Measurements from ENCODE around the gene PVALB. TPM values are rescaled to one million over a fixed set of nuclear protein-coding genes. Genes with fewer than 3 reads are reported as not detected.

Gene PVALB
- total RNA-seq, 4 donors from 2014 or later, result not detected

DNA sequence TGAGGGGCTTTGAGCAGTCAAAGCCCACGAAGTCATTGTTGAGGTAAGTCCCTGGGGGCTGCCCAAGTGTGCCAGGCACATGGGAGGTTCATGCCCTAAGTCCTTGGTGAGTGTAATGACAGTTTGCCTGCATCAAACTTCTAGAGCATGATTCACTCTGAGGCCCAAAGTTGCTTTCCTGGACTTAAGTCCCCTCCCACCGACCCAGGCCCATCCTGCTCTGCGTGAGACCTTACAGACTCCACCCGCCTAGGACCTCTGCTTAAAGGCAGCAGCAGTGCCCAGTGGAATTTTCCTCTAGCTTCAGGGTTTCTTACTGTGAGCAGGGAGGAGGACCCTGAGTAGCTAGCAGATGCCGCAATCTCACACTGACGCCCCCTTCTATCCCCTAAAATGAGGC is 5.7 kb upstream of the PVALB start:
- H3K27me3 ChIP-seq, result peaks cover 0 to 58% (median 11%) of the 10 kb centered on the region in 4 donors
- 79 to 84% methylated on average over 4 to 5 of the region's 6 CpGs for WGBS, 2 donors
- H3K27ac ChIP-seq, result no peak overlapping the region
- DNase-seq, result no peak
- no peaks in the 10 kb centered on the region for H3K9me3 ChIP-seq
- no peak overlapping the region for H3K4me3 ChIP-seq
- TF ChIP-seq, protein P1, sequence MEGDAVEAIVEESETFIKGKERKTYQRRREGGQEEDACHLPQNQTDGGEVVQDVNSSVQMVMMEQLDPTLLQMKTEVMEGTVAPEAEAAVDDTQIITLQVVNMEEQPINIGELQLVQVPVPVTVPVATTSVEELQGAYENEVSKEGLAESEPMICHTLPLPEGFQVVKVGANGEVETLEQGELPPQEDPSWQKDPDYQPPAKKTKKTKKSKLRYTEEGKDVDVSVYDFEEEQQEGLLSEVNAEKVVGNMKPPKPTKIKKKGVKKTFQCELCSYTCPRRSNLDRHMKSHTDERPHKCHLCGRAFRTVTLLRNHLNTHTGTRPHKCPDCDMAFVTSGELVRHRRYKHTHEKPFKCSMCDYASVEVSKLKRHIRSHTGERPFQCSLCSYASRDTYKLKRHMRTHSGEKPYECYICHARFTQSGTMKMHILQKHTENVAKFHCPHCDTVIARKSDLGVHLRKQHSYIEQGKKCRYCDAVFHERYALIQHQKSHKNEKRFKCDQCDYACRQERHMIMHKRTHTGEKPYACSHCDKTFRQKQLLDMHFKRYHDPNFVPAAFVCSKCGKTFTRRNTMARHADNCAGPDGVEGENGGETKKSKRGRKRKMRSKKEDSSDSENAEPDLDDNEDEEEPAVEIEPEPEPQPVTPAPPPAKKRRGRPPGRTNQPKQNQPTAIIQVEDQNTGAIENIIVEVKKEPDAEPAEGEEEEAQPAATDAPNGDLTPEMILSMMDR (IDR thresholded peaks at IDR 0.05), result no peak
- no peak for TF ChIP-seq POLR2A (IDR thresholded peaks at IDR 0.05)
- no peaks in the 10 kb centered on the region for H3K36me3 ChIP-seq
- H3K4me1 ChIP-seq, result no peaks in the 10 kb centered on the region
- intact Hi-C loops (cut with DNase I), result no loop called here

- peaks cover 10 to 90% (median 27%) of the 10 kb centered on the region in 4 donors for H3K27me3 ChIP-seq
- no peak overlapping the region for H3K27ac ChIP-seq
- 25% methylated on average over 2 of the region's 9 CpGs; no CpG with 5 or more reads in 1 of the 2 donors for WGBS, 2 donors
- TF ChIP-seq, protein P1 (IDR thresholded peaks at IDR 0.05), result no peak
- no peak for TF ChIP-seq POLR2A (IDR thresholded peaks at IDR 0.05)
- intact Hi-C loops (cut with DNase I), result no loop called here
- H3K9me3 ChIP-seq, result no peaks in the 10 kb centered on the region
- H3K4me3 ChIP-seq, result no peak overlapping the region
- no peaks in the 10 kb centered on the region for H3K36me3 ChIP-seq
- H3K4me1 ChIP-seq, result peaks cover 5 to 15% (median 6%) of the 10 kb centered on the region in 3 donors
- DNase-seq, result no peak
Observed at GRCh38 chr22:36819112-36819511, 2.3 kb upstream of the PVALB start.

DNA sequence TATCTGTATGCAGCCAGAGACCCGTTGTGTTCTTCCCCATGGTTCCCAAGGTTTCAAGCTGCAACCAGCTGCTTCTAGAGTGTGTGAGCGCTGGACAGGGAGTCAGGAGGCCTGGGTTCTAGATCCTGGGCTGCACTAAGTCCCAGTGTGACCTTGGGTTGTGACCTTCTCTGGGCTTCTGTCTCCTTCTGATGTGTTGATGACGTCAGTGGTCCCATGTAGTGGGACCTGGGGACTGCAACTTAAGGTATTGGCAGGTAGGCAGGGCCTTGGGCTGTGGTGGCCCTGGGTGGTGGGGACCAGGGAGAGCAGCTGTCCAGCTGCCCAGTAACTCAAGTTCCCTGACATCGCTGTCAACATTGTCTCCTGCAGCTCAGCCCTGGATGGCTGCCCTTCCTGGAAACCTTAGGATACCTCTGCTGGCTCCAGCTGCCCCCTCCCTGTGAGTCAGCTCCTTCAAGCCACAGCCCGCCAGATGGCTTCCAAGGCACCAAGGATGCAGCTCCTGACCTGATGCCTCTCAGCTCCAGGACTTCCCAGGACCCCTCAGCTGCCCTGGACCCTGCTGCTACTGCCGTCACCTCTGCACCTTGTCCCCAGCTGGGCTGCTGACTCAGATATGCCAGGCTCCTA is 1.3 kb upstream of the PVALB start:
- H3K9me3 ChIP-seq, result no peaks in the 10 kb centered on the region
- peaks cover 10 to 90% (median 27%) of the 10 kb centered on the region in 4 donors for H3K27me3 ChIP-seq
- intact Hi-C loops (cut with DNase I), result no loop called here
- H3K27ac ChIP-seq, result no peak overlapping the region
- 65 to 75% methylated on average over 2 to 3 of the region's 6 CpGs for WGBS, 2 donors
- DNase-seq, result no peak
- TF ChIP-seq, protein P1 (IDR thresholded peaks at IDR 0.05), result no peak
- no peak for TF ChIP-seq POLR2A (IDR thresholded peaks at IDR 0.05)
- H3K4me1 ChIP-seq, result peaks cover 5 to 15% (median 6%) of the 10 kb centered on the region in 3 donors
- H3K36me3 ChIP-seq, result no peaks in the 10 kb centered on the region
- no peak overlapping the region for H3K4me3 ChIP-seq

GRCh38 chr22:36817525-36817848 is 652 bp upstream of the PVALB start:
- TF ChIP-seq, protein P1 (IDR thresholded peaks at IDR 0.05), result no peak
- TF ChIP-seq POLR2A (IDR thresholded peaks at IDR 0.05), result no peak
- H3K27ac ChIP-seq, result no peak overlapping the region
- no peak for DNase-seq
- intact Hi-C loops (cut with DNase I), result no loop called here
- peaks cover 5 to 15% (median 6%) of the 10 kb centered on the region in 3 donors for H3K4me1 ChIP-seq
- 39 to 60% methylated on average over 5 of the region's 5 CpGs for WGBS, 2 donors
- H3K36me3 ChIP-seq, result no peaks in the 10 kb centered on the region
- no peak overlapping the region for H3K4me3 ChIP-seq
- peaks cover 10 to 90% (median 27%) of the 10 kb centered on the region in 4 donors for H3K27me3 ChIP-seq
- H3K9me3 ChIP-seq, result no peaks in the 10 kb centered on the region

GRCh38 chr22:36816339-36816635 is 548 bp downstream of the PVALB start:
- TF ChIP-seq, protein P1 (IDR thresholded peaks at IDR 0.05), result no peak
- H3K27me3 ChIP-seq, result peaks cover 10 to 96% (median 27%) of the 10 kb centered on the region in 4 donors
- no peak overlapping the region for H3K27ac ChIP-seq
- peaks cover 5 to 15% (median 6%) of the 10 kb centered on the region in 3 donors for H3K4me1 ChIP-seq
- WGBS, 2 donors, result 9% methylated on average over 7 of the region's 12 CpGs; no CpG with 5 or more reads in 1 of the 2 donors
- no peaks in the 10 kb centered on the region for H3K9me3 ChIP-seq
- no peaks in the 10 kb centered on the region for H3K36me3 ChIP-seq
- DNase-seq, result no peak
- intact Hi-C loops (cut with DNase I), result no loop called here
- H3K4me3 ChIP-seq, result peak overlapping the region in 2 of 4 donors; percentile 30 to 53
